ENCODE data around the gene SPEM2.
A peak's percentile ranks its signal among the peaks of the same experiment; 100 is the strongest.

GRCh38 chr17:7394452-7395191 lies 30.8 kb upstream of the SPEM2 start, which contains the start of gene PLSCR3:
- TF ChIP-seq CTCF (IDR thresholded peaks at IDR 0.05; ENCODE audit: low read length) (peak; percentile 33), EZH2 (IDR thresholded peaks at IDR 0.05; ENCODE audit: borderline replicate concordance, low read length) (no peak)

Data from OCI-LY1 (cell line).